IPS-20b (cell line): ENCODE measurements around the gene NLRC5.
"Not testable (repeated sequence)": the region's sequence is repeated elsewhere in the genome, so short reads cannot be mapped to it uniquely, and the experiment has no call there.

Source experiments
- H3K27ac ChIP-seq: one replicate; pipeline ENCODE4 v1.5.1; 2013; ENCODE audit warnings: low read length
- H3K27me3 ChIP-seq: 2 replicates; pipeline ENCODE4 v1.6.1; 2013; ENCODE audit warnings: mild to moderate bottlenecking, low read length, inconsistent platforms; ENCODE audit not compliant: insufficient read depth
- H3K36me3 ChIP-seq: 2 replicates; pipeline ENCODE4 v1.6.1; 2013; ENCODE audit warnings: low read depth, mild to moderate bottlenecking, inconsistent platforms, low read length, moderate library complexity; ENCODE audit not compliant: insufficient read depth
- H3K4me1 ChIP-seq: 2 replicates; pipeline ENCODE4 v1.6.1; 2013; ENCODE audit warnings: mild to moderate bottlenecking, control low read depth, inconsistent platforms, low read length, moderate library complexity; ENCODE audit not compliant: insufficient read depth
- H3K4me3 ChIP-seq: 2 replicates; pipeline ENCODE4 v1.5.1; 2013; ENCODE audit warnings: mild to moderate bottlenecking, low read length, inconsistent platforms
- H3K9ac ChIP-seq: 2 replicates; pipeline ENCODE4 v1.6.1; 2013; ENCODE audit warnings: low read depth, mild to moderate bottlenecking, inconsistent platforms, low read length, moderate library complexity
- H3K9me3 ChIP-seq: 2 replicates; pipeline ENCODE4 v1.6.1; 2013; ENCODE audit warnings: mild to moderate bottlenecking, low read depth, low read length, inconsistent platforms; ENCODE audit not compliant: insufficient read depth

Gene NLRC5

DNA sequence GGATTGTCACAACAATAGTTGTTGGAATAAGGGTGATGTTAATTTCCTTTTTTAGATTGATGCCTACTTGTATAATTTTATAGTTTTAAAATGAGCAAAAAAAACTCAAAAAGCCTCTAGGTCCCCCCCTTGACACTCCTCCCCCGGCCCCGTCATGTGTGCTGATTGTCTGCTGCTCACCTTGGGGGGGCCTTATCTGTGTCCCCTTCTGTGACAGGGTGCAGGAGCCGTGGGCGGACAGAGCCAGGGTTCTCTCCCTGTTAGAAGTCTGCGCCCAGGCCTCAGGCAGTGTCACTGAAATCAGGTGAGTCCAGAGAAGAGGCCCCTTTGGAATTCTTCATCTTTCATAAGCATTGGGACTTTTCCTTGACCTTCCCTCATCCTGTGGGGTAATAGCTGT is 75.6 kb downstream of the NLRC5 start:
- Histone ChIP-seq H3K9ac (no peak overlapping the region), H3K36me3 (no peaks in the 10 kb centered on the region), H3K27me3 (no peaks in the 10 kb centered on the region), H3K4me1 (no peaks in the 10 kb centered on the region), H3K9me3 (no peaks in the 10 kb centered on the region), H3K27ac (no peak overlapping the region), H3K4me3 (no peak overlapping the region)

GRCh38 chr16:57066625-57067024 is 77.3 kb downstream of the NLRC5 start:
- H3K9ac ChIP-seq = no peak overlapping the region

DNA sequence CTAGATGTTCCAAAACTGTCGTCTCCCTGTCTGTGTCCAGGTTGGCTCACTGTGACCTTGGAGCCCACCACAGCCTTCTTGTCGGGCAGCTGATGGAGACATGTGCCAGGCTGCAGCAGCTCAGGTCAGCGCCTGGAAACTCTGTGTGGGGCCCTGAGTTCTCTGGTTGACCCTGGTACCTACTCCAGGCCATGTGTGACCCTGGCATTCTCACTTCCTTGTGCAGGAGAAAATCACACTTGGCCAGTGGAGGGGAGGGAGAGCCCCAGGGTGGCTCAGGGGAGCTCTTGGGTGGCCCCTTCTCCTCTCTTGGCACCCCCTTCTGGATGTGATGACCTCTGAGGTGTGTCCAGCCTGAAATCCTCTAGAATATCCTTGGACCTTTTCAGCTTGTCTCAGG is 78.0 kb downstream of the NLRC5 start:
- no peak overlapping the region for H3K9ac ChIP-seq
- no peak overlapping the region for H3K4me3 ChIP-seq
- H3K9me3 ChIP-seq = no peaks in the 10 kb centered on the region
- no peaks in the 10 kb centered on the region for H3K27me3 ChIP-seq
- no peak overlapping the region for H3K27ac ChIP-seq
- no peaks in the 10 kb centered on the region for H3K36me3 ChIP-seq
- no peaks in the 10 kb centered on the region for H3K4me1 ChIP-seq

More at GRCh38 chr16:57066625-57067024, 77.3 kb downstream of the NLRC5 start:
- Histone ChIP-seq H3K4me3 (no peak overlapping the region), H3K36me3 (no peaks in the 10 kb centered on the region), H3K27ac (no peak overlapping the region), H3K4me1 (no peaks in the 10 kb centered on the region), H3K27me3 (no peaks in the 10 kb centered on the region), H3K9me3 (no peaks in the 10 kb centered on the region)

DNA sequence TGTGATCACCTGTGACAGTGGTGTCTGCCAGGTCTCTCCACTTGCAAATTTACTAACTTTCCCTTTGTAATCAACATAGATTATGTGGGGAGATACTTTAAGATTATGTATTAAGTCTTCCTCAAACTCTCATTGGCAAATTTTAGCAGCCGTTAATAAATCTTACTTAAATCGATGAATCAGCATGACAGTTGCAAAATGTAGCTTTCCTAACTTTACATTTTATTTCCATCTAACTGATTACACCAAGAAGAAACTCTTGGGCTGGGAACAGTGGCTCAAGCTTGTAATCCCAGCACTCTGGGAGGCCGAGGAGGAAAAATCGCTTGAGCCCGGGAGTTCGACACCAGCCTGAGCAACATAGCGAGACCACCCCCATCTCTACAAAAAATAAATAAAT is 79.7 kb downstream of the NLRC5 start:
- Histone ChIP-seq H3K36me3 (no peaks in the 10 kb centered on the region), H3K4me3 (no peak overlapping the region), H3K9me3 (no peaks in the 10 kb centered on the region), H3K27ac (no peak overlapping the region), H3K27me3 (no peaks in the 10 kb centered on the region), H3K4me1 (no peaks in the 10 kb centered on the region), H3K9ac (no peak overlapping the region)

DNA sequence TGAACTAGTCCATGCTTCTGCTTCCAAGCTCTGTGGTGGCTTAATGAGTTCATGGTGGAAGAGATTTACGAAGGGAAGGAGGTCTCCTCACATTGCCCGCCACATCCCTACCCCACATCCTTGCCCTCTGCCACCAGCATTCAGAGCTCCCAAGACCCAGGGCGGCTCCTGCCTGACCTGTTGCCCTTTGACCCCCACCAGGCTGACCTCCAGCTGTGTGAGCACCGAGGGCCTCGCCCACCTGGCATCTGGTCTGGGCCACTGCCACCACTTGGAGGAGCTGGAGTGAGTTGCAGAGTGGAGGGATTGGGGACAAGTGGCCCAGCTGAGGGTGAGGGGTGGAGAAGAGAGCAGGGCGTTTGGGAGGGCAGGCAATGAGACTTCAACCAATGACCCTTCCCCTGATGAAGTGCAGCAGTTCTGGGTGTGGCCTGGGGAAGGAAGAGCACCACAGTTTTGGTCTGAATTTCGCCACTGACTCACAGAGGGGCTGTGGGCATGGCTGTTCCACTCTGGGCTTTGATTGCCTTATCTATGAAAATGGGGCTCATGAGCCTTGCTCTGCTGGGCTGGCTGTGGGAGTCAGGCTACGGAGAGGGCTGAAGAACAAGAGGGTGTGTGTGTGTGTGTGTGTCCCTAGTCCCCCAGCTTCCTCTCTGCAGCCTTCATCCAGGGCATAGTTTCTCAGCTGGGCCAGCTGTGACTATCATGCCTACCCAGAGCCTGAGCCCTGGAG is 80.4 kb downstream of the NLRC5 start:
- Histone ChIP-seq H3K4me1 (no peaks in the 10 kb centered on the region), H3K27ac (no peak overlapping the region), H3K36me3 (no peaks in the 10 kb centered on the region), H3K9me3 (no peaks in the 10 kb centered on the region), H3K4me3 (no peak overlapping the region), H3K9ac (no peak overlapping the region), H3K27me3 (no peaks in the 10 kb centered on the region)

DNA sequence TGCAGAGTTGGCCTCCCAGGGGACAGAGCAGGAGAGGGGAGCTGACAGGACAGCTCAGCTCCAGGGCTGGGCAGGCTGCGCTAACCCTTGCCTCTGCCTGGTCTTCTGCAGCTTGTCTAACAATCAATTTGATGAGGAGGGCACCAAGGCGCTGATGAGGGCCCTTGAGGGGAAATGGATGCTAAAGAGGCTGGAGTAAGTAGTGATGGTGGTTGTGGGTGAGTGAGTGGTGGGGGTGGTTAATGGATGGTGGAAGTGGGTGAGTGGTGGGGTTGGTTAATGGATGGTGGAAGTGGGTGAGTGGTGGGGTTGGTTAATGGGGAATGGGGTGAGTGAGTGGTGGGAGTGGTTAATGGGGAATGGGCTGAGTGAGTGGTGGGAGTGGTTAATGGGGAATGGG is 81.1 kb downstream of the NLRC5 start:
- no peaks in the 10 kb centered on the region for H3K4me1 ChIP-seq
- H3K9ac ChIP-seq = no peak overlapping the region
- H3K9me3 ChIP-seq = no peaks in the 10 kb centered on the region
- no peaks in the 10 kb centered on the region for H3K36me3 ChIP-seq
- H3K4me3 ChIP-seq = no peak overlapping the region
- H3K27ac ChIP-seq = no peak overlapping the region
- H3K27me3 ChIP-seq = no peaks in the 10 kb centered on the region

GRCh38 chr16:57071081-57071732 is 81.8 kb downstream of the NLRC5 start:
- not testable (repeated sequence) for H3K4me1 ChIP-seq, H3K27me3 ChIP-seq, H3K27ac ChIP-seq, H3K9ac ChIP-seq, H3K36me3 ChIP-seq, H3K9me3 ChIP-seq, H3K4me3 ChIP-seq

- H3K9me3 ChIP-seq = no peaks in the 10 kb centered on the region
- no peak overlapping the region for H3K27ac ChIP-seq
- H3K36me3 ChIP-seq = no peaks in the 10 kb centered on the region
- H3K4me3 ChIP-seq = no peak overlapping the region
- H3K9ac ChIP-seq = no peak overlapping the region
- no peaks in the 10 kb centered on the region for H3K27me3 ChIP-seq
- no peaks in the 10 kb centered on the region; the same call in 1 of the 2 replicates for H3K4me1 ChIP-seq
These were observed 82.7 kb downstream of the NLRC5 start for GRCh38 chr16:57071831-57072582.

- H3K9ac ChIP-seq = no peak overlapping the region
- H3K4me3 ChIP-seq = no peak overlapping the region
- H3K36me3 ChIP-seq = no peaks in the 10 kb centered on the region
- H3K9me3 ChIP-seq = no peaks in the 10 kb centered on the region
- H3K27ac ChIP-seq = no peak overlapping the region
- H3K27me3 ChIP-seq = no peaks in the 10 kb centered on the region
- no peaks in the 10 kb centered on the region; the same call in 1 of the 2 replicates for H3K4me1 ChIP-seq
These were observed 83.4 kb downstream of the NLRC5 start for GRCh38 chr16:57072616-57073275.

DNA sequence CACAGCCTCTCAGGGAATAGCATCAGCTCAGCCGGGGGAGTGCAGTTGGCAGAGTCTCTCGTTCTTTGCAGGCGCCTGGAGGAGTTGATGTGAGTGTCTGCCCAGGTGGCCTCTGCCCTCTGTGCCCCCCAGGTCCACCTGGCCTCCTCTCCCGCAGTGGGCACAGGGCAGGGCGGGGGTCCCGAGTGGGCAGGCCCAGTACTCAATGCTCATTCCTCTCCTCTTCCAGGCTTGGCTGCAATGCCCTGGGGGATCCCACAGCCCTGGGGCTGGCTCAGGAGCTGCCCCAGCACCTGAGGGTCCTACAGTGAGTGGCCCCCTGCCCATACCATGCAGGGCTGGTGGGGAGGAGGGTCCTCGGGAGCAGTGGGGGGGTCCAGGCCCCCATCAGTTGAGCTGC is 88.4 kb downstream of the NLRC5 start:
- no peaks in the 10 kb centered on the region for H3K9me3 ChIP-seq
- H3K9ac ChIP-seq = no peak overlapping the region
- H3K36me3 ChIP-seq = no peaks in the 10 kb centered on the region
- H3K27me3 ChIP-seq = no peaks in the 10 kb centered on the region
- no peaks in the 10 kb centered on the region; the same call in 1 of the 2 replicates for H3K4me1 ChIP-seq
- H3K4me3 ChIP-seq = no peak overlapping the region
- no peak overlapping the region for H3K27ac ChIP-seq

DNA sequence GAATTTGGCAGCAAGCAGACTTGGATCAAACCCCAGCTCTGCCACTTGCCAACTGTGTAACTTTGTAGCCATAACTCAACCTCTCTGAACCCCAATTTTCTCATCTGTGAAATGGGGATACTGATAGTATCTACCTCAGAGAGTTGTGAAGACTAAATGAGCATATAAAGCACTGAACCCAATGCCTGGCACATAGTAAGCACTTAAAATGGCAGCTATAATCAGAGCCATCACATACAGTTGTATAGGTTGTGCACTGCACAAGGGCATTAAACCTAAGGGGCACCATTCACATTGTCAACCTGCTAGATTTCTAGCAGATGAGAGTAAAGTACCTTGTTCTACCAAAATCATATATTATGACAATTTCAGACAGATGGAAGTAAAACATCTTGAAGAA is 92.4 kb downstream of the NLRC5 start:
- Histone ChIP-seq H3K4me3 (no peak overlapping the region), H3K9me3 (no peaks in the 10 kb centered on the region), H3K4me1 (no peaks in the 10 kb centered on the region), H3K27me3 (no peaks in the 10 kb centered on the region), H3K9ac (no peak overlapping the region), H3K36me3 (no peaks in the 10 kb centered on the region), H3K27ac (no peak overlapping the region)
